Erythroblast (primary cell): ENCODE results near the gene CAPSL.

ENCODE experiments used
- GATA1 ChIP-seq: IDR thresholded peaks from 2 replicates; pipeline ENCODE4 v1.6.1; 2011; ENCODE audit warnings: low read depth, mild to moderate bottlenecking, control low read depth, low read length, moderate library complexity
- POLR2A ChIP-seq: IDR thresholded peaks from 2 replicates; pipeline ENCODE4 v1.6.1; 2011; ENCODE audit warnings: mild to moderate bottlenecking, low read length

DNA sequence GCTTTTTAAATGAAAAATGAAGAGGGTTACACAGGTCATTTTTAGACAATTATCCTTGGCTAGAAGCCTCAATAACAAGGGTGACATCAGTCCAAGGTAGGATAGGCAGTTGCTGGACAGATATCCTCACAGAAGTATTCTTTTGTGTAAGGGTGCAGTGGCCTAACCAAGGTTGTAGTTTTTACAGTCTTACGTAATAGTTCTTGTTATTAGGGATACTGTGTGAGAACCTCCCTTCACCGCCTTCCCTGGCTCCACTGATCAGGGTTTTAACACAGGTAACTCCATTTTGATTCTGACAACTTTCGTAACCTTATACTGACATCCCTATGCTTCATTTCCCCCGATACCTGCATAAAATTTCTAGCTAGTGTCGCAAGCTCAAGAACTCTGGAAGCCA is 8.7 kb upstream of the CAPSL start:
- TF ChIP-seq POLR2A: no peak
- no peak for TF ChIP-seq GATA1
